ENCODE data around the gene DHX16. TPM values are rescaled to one million over a fixed set of nuclear protein-coding genes. Genes with fewer than 3 reads are reported as not detected.

Gene DHX16
- total and polyA plus RNA-seq, 2 of the 8 experiments (the other 6 are each of a cell fraction or from before 2014, with no cell fraction given) = 27.4 to 44.4 TPM

DNA sequence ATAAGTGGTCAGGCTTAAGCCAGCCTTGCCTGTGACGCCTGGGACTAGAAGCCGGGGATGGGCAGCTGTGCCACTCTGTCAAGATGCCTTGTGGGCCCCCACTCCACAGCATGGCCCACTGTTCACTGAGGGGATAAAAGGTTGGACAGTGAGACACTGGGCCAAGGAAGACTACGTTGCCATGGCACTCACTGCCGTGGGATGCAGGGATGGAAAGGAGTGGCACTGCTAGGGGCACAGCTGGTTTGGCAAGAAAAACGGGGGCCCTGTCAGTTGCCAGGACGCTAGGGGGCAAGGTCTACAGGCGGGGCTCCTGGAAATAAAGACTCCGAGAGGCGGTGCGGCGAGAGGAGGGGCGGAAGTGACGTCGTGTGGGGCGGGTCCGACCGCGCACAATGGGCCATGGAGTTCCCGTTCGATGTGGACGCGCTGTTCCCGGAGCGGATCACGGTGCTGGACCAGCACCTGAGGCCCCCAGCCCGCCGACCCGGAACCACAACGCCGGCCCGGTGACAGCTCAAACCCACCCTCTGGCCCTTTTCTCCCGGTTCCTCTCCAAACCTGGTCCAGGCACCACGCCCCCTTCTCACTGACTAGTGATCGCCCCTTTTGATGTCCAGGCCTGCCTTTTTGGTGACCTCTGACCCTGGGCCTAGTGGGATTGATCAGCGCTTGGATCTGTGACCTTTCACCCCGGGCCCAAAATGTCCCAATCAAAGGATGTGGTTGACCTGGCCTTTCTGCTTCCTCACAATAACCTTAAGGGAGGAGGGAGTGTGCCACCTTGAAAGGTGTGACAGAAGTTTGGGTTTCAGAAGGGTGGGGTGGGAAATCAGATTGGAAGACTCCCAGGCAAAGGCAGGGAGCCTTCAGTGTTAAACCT, 46.1 kb downstream of the DHX16 start, which contains the start of gene ATAT1 (continued):
- TF ChIP-seq RAD21 (IDR thresholded peaks at IDR 0.05 in 1 of 2, conservative IDR thresholded peaks at IDR 0.05 in 1 of 2; ENCODE audit: low read depth in 2 of 2, low read length in 2 of 2) = peak in 1 of 2 experiments; percentile 29; a peak in 2 of 4 replicates
- TF ChIP-seq GABPA (IDR thresholded peaks at IDR 0.05; ENCODE audit: borderline replicate concordance, insufficient read depth, low read length) = peak; percentile 84
- no peak for TF ChIP-seq FOSL1 (IDR thresholded peaks at IDR 0.05; ENCODE audit: insufficient read depth, low read depth, low read length)
- TF ChIP-seq, protein P1, sequence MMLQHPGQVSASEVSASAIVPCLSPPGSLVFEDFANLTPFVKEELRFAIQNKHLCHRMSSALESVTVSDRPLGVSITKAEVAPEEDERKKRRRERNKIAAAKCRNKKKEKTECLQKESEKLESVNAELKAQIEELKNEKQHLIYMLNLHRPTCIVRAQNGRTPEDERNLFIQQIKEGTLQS (IDR thresholded peaks at IDR 0.05; ENCODE audit: insufficient read depth, low read depth, low read length) = no peak
- TF ChIP-seq TAF7 (optimal IDR thresholded peaks at IDR 0.05; ENCODE audit: borderline replicate concordance, low read depth, low read length) = no peak
- peak; percentile 48; the same call in 1 of the 2 replicates for TF ChIP-seq CHD2 (IDR thresholded peaks at IDR 0.05; ENCODE audit: low read length)
- TF ChIP-seq POLR2A (IDR thresholded peaks at IDR 0.05; ENCODE audit: control extremely low read depth in 1 of 2, low read depth in 2 of 2, low read length in 2 of 2) = peak; percentile 62 to 93
- TF ChIP-seq SIX5 (IDR thresholded peaks at IDR 0.05; ENCODE audit: low read depth, low read length) = no peak
- TF ChIP-seq SUZ12 (IDR thresholded peaks at IDR 0.05; ENCODE audit: low read length) = no peak
- TF ChIP-seq, protein P2, sequence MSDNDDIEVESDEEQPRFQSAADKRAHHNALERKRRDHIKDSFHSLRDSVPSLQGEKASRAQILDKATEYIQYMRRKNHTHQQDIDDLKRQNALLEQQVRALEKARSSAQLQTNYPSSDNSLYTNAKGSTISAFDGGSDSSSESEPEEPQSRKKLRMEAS (IDR thresholded peaks at IDR 0.05) = peak; percentile 61
- no peak for TF ChIP-seq KDM1A (IDR thresholded peaks at IDR 0.05; ENCODE audit: borderline replicate concordance, low read length)
- peak; percentile 38 for TF ChIP-seq KDM4A (IDR thresholded peaks at IDR 0.05; ENCODE audit: low read depth, low read length, severe bottlenecking)
- no peak for TF ChIP-seq NANOG (IDR thresholded peaks at IDR 0.05; ENCODE audit: insufficient read depth, low read depth, low read length, poor library complexity, severe bottlenecking)
- TF ChIP-seq TAF1 (IDR thresholded peaks at IDR 0.05; ENCODE audit: low read depth, low read length) = peak; percentile 67
- no peak for TF ChIP-seq RFX5 (IDR thresholded peaks at IDR 0.05; ENCODE audit: borderline replicate concordance, low read depth, low read length)
- peak; percentile 92 for TF ChIP-seq CREB1 (IDR thresholded peaks at IDR 0.05)
- TF ChIP-seq CTBP2 (IDR thresholded peaks at IDR 0.05; ENCODE audit: borderline replicate concordance, insufficient read depth, insufficient read length, low read length) = no peak
- TF ChIP-seq SP2 (IDR thresholded peaks at IDR 0.05; ENCODE audit: low read length) = no peak
- TF ChIP-seq, protein P3, sequence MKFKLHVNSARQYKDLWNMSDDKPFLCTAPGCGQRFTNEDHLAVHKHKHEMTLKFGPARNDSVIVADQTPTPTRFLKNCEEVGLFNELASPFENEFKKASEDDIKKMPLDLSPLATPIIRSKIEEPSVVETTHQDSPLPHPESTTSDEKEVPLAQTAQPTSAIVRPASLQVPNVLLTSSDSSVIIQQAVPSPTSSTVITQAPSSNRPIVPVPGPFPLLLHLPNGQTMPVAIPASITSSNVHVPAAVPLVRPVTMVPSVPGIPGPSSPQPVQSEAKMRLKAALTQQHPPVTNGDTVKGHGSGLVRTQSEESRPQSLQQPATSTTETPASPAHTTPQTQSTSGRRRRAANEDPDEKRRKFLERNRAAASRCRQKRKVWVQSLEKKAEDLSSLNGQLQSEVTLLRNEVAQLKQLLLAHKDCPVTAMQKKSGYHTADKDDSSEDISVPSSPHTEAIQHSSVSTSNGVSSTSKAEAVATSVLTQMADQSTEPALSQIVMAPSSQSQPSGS (IDR thresholded peaks at IDR 0.05; ENCODE audit: low read length) = no peak
- peak; percentile 95 to 98 for TF ChIP-seq SIN3A (conservative IDR thresholded peaks at IDR 0.05 in 1 of 2, IDR thresholded peaks at IDR 0.05 in 1 of 2; ENCODE audit: low read depth in 1 of 2, low read length in 2 of 2)

Measured in H1 (cell line).